ENCODE data around the gene FRRS1L.
A peak's percentile ranks its signal among the peaks of the same experiment; 100 is the strongest.

Gene FRRS1L

DNA sequence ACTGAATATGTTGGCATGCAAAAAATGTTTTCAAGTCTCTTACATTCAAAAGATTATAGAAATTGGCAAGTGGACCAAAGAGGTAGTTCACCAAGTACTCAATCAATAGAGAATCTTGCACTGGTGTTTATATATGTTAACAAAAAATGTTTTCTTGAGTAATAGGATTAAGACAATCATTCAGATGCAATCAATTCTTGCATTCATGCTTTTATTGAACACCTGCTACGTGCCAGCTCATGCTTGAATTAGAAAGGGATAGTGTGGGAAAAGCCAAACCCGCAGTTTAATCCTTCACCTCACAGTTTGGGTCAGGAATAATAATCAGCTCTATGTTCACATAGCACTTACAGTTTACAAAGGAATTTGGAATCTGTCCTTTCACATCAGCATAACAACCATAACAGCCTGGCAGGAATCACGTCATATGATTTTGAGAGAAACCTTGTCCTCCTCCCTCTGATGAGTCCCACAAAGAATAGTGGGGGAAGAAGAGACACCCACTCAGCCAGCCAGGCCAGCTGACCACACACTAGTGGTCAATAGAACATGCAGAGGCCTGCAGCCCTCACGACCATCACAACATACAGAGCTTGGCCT is 36.8 kb upstream of the FRRS1L start:
- TF ChIP-seq, protein P1, sequence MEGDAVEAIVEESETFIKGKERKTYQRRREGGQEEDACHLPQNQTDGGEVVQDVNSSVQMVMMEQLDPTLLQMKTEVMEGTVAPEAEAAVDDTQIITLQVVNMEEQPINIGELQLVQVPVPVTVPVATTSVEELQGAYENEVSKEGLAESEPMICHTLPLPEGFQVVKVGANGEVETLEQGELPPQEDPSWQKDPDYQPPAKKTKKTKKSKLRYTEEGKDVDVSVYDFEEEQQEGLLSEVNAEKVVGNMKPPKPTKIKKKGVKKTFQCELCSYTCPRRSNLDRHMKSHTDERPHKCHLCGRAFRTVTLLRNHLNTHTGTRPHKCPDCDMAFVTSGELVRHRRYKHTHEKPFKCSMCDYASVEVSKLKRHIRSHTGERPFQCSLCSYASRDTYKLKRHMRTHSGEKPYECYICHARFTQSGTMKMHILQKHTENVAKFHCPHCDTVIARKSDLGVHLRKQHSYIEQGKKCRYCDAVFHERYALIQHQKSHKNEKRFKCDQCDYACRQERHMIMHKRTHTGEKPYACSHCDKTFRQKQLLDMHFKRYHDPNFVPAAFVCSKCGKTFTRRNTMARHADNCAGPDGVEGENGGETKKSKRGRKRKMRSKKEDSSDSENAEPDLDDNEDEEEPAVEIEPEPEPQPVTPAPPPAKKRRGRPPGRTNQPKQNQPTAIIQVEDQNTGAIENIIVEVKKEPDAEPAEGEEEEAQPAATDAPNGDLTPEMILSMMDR (IDR thresholded peaks at IDR 0.05; ENCODE audit: extremely low read depth, missing control alignments) = no peak
- DNase-seq (ENCODE audit: low spot score) = no peak

DNA sequence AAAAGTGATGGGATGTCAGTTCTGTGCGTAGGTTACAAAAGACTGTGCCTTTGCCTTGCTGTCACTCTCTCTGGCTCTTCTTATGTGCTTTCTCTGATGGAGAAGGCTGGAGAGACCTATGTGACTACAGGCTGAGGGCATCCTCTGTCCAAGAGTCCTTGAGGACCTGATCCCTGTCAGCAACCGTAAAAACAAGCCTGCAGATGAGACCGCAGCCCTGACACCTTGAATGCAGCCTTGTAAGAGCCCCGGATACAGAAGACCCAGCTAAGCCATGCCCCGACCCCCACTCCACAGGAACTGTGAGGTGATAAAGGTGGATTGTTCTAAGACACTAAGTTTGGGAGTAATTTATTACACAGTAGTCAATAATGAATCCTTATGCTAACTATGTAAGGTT is 32.6 kb upstream of the FRRS1L start:
- TF ChIP-seq, protein P1 (IDR thresholded peaks at IDR 0.05; ENCODE audit: extremely low read depth, missing control alignments) = no peak

GRCh38 chr9:109198736-109199382 is 31.8 kb upstream of the FRRS1L start:
- no peak for DNase-seq (ENCODE audit: low spot score)
- TF ChIP-seq, protein P1 (IDR thresholded peaks at IDR 0.05; ENCODE audit: extremely low read depth, missing control alignments) = no peak

More for the DNA sequence above, 32.6 kb upstream of the FRRS1L start:
- DNase-seq (ENCODE audit: low spot score) = no peak

DNA sequence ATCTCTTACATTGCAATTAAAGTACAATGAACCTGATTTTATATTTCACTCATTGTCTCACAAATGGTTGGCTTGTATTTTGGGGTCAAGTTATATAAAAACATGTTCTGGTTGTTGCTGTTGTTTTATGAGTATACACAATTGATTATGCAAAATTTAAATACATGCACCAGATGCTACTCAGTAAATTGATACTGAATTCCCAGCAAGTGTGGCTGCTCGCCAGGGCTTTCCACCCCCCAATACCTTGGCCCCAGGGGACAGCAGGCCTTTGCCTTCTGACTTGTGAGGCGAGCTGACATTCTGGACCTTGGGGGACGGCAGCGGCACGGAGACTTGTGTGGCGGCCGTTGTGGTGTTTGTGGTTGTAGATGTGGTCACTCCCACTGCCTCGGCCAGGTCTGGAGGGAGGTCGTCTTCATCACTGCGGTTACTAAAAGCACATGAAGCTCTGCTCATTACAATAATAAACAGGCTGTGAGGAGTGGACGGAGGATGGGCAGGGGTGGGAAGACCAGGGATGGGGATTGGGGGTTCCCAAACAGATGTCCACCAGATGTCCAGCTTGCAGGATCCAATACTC is 27.0 kb upstream of the FRRS1L start:
- TF ChIP-seq, protein P1 (IDR thresholded peaks at IDR 0.05; ENCODE audit: extremely low read depth, missing control alignments) = no peak
- DNase-seq (ENCODE audit: low spot score) = no peak

DNA sequence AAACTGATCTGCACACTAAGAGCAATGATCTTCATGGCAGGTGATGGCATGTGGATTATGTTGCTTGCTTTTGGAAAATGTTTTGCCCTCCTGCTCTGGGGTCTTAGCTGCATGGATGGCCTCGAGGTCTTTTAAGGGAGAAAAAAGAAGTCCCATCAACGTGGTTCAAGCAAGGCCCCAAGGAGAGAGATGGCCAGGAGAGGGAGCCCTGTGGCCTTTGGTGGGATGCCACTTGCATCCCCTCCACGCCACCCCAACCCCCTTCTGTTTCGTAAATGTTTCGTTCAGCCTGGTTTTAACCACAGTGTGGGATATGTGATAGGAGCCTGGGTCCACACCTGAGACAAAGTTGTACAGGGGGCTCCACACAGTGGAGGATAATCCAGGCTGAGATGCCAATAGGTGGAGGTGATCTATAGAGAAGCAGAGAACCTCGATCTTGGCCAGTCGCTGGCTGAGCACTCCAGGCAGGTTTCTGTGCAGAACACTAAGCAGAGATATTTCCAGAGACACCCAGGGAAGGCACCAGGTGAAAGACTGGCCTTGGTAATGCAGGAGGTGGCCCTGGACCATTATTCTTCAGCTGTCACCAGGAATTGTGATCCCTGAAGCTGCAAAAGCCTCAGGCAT is 25.8 kb upstream of the FRRS1L start:
- DNase-seq (ENCODE audit: low spot score) = peak; percentile 24
- TF ChIP-seq, protein P1 (IDR thresholded peaks at IDR 0.05; ENCODE audit: extremely low read depth, missing control alignments) = no peak

DNA sequence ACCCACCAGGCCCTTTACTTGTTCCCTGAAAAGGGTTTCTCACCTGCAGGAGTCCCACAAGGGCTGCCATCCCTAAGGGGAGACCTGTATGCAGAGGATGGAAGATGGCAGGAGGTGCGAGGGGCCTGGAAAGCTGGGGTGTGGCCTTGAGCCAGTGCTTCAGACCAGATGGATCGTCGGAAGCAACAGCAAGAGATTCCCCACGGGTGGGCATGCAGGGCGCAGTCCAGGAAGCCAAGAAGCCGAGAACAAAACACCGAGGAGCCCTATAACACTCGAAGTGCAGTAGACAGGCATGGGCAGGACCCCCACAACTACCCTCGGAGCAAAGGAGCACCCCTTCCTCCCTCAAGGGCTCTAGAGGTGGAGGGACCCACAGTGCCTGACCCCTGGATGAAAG is 24.7 kb upstream of the FRRS1L start:
- no peak for DNase-seq (ENCODE audit: low spot score)
- TF ChIP-seq, protein P1 (IDR thresholded peaks at IDR 0.05; ENCODE audit: extremely low read depth, missing control alignments) = no peak

- DNase-seq (ENCODE audit: low spot score) = no peak
- TF ChIP-seq, protein P1 (IDR thresholded peaks at IDR 0.05; ENCODE audit: extremely low read depth, missing control alignments) = no peak
Measured at GRCh38 chr9:109190151-109190550, 23.1 kb upstream of the FRRS1L start.

All from GM20000 (cell line).